NOMO-1 (cell line): Measurements from ENCODE around the gene RILP.

Experiments used
- DNase-seq, 2 experiments: peaks; one replicate each; lab custom pipeline; 2025; ENCODE audit not compliant: unreplicated experiment in 2 of 2; lab: John Stamatoyannopoulos, UW

RILP gene

DNA sequence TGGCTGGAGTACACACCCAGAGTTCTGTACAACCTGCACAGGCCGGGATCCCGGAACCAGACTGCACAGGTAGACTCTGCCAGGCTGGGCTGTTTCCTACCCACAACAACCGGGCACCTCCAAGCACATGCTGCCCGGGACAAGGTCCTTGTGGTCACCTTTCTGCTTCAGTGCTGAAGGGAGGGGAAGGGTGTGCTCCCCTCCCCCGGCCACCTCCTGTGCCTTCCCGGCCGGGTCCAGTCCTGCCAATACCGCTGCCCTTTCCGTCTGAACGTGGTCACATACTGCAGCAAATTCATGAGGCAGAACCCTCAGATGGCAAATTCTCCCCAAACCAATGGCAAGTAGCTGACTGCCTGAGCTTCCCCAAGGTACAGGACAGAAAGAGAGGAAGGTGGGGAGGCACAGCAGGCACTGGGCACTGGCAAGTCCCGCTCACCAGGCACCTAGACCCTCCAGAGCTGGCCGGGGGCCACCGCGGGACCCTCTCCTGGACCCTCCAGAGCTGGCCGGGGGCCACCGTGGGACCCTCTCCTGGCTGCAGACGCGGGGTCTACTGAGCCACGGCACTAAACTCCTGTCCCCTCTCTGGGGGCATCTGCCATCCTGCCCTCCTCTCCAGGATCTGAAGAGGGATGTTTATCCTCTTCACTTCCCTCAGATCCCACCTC is 43.9 kb downstream of the RILP start:
- DNase-seq = no peak

DNA sequence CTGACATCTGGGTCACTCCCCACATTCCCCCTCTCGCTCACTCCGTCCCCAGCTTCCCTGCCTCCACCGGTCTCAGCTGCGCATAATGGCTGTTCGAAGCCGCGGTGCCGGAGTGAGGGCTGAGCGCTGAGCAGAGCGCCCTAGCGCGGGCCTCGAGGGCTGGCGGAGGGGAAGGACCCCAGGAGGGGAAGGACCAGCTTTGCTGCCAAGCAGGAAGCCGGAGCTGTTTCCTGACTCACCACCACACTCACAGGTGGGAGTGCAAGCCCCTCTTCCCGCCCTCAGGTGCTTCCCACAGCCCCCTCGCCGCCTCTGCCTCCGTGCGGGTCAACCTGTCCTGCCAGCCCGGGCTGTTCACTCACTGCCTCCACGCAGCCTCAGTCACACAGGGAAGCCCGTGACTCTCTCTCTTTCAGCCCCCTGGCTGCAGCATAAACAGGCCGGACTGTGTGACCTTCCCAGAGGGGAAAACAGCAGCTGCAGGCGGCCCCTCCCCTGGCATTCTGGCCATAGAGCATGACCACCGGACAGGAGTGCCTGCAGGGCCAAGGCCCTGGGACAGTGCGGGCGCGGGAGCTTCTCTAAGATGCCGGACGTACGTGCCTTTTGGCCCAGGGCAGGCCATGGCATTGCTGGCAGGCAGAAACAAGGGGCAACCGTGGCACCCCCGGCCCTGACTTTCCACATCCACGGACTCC is 44.7 kb downstream of the RILP start:
- DNase-seq = no peak

DNA sequence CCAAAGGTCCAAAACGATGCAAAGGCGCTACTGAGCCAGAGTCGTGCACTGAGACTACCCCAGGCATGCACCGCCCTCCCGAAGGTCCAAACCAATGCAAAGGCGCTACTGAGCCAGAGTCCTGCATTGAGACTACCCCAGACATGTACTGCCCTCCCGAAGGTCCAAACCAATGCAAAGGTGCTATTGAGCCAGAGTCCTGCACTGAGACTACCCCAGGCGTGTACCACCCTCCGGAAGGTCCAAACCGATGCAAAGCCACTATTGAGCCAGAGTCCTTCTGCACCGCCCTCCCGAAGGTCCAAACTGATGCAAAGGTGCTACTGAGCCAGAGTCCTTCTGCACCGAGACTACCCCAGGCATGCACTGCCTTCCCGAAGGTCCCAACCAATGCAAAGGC is 48.1 kb downstream of the RILP start:
- DNase-seq = no peak

DNA sequence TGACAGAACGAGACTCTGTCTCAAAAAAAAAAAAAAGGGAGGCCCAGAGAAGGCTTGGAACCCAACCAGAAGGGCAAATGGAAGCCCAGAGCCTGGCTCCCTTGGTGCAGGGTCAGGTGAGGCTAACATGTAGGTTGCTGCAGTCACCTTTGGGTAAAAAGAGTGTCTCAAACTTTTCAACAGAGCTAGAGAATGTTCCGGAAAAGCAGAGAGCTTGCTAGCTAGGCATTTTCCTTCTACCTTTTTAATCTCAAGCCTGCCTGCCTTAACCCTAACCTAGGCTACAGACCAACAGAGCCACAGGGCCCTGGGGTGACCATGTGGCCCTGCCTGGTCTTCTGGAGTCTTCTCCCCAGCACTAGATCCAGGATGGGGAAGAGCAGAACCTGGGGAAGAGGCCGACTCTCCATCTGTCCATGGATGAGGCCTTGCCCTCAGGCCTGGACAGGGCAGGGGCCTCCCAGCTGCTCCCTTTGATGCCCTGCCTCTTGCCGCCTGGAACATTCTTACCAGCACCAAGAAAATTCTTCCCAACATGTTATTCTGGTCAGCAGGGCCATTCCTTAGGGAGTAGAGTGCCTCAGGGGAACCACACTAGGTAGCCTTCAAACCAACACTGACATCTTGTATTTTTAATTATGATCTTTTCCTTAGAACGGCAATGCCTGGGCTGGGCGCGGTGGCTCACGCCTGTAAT is 51.1 kb downstream of the RILP start:
- no peak for DNase-seq

DNA sequence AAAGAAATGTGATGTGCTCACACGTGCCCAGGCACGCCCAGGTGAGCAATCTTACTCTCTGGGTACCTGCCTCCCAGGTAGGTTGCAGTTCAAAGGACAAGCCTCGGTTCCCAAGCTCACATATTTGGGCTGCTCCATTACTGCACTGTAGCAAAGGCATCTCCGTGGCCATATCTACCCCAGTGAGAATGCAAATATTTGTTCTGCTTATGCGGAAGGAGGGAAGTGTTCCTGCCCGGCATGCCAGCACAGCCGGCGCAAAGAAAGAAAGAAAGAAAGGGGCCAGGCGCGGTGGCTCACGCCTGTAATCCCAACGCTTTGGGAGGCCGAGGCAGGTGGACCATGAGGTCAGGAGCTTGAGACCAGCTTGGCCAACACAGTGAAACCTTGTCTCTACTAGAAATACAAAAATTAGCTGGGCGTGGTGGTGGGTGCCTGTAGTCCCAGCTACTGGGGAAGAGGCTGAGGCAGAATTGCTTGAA is 51.8 kb downstream of the RILP start:
- DNase-seq = no peak
